ENCODE measurements around the gene FUZ. TPM values are rescaled to one million over a fixed set of nuclear protein-coding genes. Genes with fewer than 3 reads are reported as not detected.

Gene FUZ
- total RNA-seq, 1 donor from 2014 or later = 25.8 TPM

DNA sequence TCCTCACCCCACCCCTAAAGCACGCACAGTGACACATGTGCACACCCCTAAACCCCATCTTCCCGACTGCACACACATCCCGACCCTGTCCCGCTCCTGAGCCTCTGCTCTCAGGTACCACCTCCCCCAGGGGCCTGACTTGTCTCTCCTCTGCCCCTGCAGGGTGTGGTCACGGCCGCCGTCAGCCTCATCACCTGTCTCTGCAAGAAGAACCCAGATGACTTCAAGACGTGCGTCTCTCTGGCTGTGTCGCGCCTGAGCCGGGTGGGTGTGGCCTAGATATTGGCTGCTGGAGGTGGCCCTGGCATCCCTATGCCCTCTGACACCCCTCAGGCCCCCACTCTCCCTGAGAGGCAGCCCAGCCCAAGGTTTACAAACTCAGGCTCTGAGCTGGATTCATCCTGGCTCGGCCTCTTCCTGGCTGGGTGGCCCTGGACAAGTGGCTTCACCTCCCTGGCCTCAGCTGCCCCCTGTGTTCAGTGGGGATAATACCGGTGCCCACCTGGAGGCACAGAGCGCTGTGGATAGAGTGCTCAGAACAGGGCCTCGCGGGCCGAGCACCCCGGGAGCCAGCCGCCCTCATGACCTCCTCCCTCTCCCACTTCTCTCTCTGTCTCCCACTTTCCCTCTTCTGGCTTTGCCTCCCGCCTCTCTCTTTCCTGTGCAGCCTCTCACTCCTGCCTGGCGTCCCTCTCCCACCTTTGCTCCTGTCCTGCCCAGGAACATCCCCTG, 20.1 kb downstream of the FUZ start:
- Mint-ChIP-seq H3K36me3 (peaks cover 47% of the 10 kb centered on the region), H3K4me1 (no peaks in the 10 kb centered on the region), H3K27me3 (ENCODE audit: low read depth) (no peaks in the 10 kb centered on the region), H3K27ac (no peak overlapping the region), H3K4me3 (no peak overlapping the region), H3K9me3 (no peaks in the 10 kb centered on the region)
- TF ChIP-seq, protein P1, sequence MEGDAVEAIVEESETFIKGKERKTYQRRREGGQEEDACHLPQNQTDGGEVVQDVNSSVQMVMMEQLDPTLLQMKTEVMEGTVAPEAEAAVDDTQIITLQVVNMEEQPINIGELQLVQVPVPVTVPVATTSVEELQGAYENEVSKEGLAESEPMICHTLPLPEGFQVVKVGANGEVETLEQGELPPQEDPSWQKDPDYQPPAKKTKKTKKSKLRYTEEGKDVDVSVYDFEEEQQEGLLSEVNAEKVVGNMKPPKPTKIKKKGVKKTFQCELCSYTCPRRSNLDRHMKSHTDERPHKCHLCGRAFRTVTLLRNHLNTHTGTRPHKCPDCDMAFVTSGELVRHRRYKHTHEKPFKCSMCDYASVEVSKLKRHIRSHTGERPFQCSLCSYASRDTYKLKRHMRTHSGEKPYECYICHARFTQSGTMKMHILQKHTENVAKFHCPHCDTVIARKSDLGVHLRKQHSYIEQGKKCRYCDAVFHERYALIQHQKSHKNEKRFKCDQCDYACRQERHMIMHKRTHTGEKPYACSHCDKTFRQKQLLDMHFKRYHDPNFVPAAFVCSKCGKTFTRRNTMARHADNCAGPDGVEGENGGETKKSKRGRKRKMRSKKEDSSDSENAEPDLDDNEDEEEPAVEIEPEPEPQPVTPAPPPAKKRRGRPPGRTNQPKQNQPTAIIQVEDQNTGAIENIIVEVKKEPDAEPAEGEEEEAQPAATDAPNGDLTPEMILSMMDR (IDR thresholded peaks at IDR 0.05; ENCODE audit: unreplicated experiment) = no peak
- DNase-seq (ENCODE audit: low spot score in 2 of 2, unreplicated experiment in 2 of 2) = no peak

- Mint-ChIP-seq H3K9me3 (no peaks in the 10 kb centered on the region), H3K27ac (no peak overlapping the region), H3K36me3 (peaks cover 44% of the 10 kb centered on the region), H3K4me3 (no peak overlapping the region), H3K27me3 (ENCODE audit: low read depth) (no peaks in the 10 kb centered on the region), H3K4me1 (peaks cover 4% of the 10 kb centered on the region)
- no peak for DNase-seq (ENCODE audit: low spot score in 2 of 2, unreplicated experiment in 2 of 2)
- TF ChIP-seq, protein P1 (IDR thresholded peaks at IDR 0.05; ENCODE audit: unreplicated experiment) = no peak
Measured at GRCh38 chr19:49791776-49792445, 21.2 kb downstream of the FUZ start.

DNA sequence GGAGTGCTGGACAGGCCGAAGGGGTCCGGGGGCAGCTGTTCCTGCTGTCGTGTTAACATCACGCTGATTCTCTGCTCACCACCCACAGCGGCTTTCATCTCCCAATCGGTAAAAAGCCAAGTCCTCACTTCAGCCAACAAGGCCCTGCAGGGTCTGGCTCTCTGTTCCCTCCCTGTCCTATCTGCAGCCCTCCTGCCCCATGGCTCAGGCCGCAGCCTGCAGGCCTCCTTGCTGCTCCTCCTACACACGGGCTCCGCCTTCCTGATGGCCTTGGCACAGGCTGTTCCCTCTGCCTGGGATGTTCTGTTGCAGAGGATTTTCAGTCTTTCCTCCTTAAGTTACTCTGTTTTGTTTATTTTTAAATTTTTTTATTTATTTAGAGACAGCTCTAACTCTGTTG, 22.2 kb downstream of the FUZ start:
- Mint-ChIP-seq H3K36me3 (peaks cover 44% of the 10 kb centered on the region), H3K27me3 (ENCODE audit: low read depth) (no peaks in the 10 kb centered on the region), H3K9me3 (no peaks in the 10 kb centered on the region), H3K27ac (no peak overlapping the region), H3K4me3 (no peak overlapping the region), H3K4me1 (peaks cover 14% of the 10 kb centered on the region)
- TF ChIP-seq, protein P1 (IDR thresholded peaks at IDR 0.05; ENCODE audit: unreplicated experiment) = no peak
- no peak for DNase-seq (ENCODE audit: low spot score in 2 of 2, unreplicated experiment in 2 of 2)

DNA sequence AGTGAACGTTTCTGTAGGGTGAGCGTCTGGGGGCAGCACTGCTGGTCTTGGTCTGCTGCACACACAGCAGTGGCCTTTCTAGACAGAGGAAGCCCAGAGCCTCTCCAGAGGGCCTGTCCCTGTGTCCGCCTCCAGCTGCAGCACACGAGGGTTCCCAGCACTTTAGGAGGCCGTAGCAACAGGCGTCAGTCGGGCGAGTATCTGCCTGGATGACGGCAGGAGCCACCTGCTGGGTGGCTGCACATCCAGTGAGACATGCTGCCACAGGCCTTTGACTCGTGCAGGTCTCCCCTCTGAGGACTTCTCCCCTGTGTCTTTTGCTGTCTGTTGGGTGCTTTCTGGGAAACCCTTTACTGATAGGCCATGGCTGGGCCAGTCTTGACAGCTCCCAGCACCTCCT, 24.2 kb downstream of the FUZ start:
- H3K9me3 Mint-ChIP-seq = no peaks in the 10 kb centered on the region
- H3K27me3 Mint-ChIP-seq (ENCODE audit: low read depth) = no peaks in the 10 kb centered on the region
- TF ChIP-seq, protein P1 (IDR thresholded peaks at IDR 0.05; ENCODE audit: unreplicated experiment) = no peak
- H3K4me3 Mint-ChIP-seq = no peak overlapping the region
- peaks cover 49% of the 10 kb centered on the region for H3K36me3 Mint-ChIP-seq
- no peak overlapping the region for H3K27ac Mint-ChIP-seq
- no peak for DNase-seq (ENCODE audit: low spot score in 2 of 2, unreplicated experiment in 2 of 2)
- peaks cover 20% of the 10 kb centered on the region for H3K4me1 Mint-ChIP-seq

GRCh38 chr19:49787746-49788145, 25.3 kb downstream of the FUZ start:
- H3K36me3 Mint-ChIP-seq = peaks cover 55% of the 10 kb centered on the region
- DNase-seq (ENCODE audit: low spot score in 2 of 2, unreplicated experiment in 2 of 2) = no peak
- H3K27ac Mint-ChIP-seq = no peak overlapping the region
- H3K4me1 Mint-ChIP-seq = peaks cover 20% of the 10 kb centered on the region
- H3K4me3 Mint-ChIP-seq = no peak overlapping the region
- no peaks in the 10 kb centered on the region for H3K9me3 Mint-ChIP-seq
- TF ChIP-seq, protein P1 (IDR thresholded peaks at IDR 0.05; ENCODE audit: unreplicated experiment) = no peak
- no peaks in the 10 kb centered on the region for H3K27me3 Mint-ChIP-seq (ENCODE audit: low read depth)

Measured in mesothelial cell of epicardium (in vitro differentiated cells).